Thymus (tissue), 14 donors: ENCODE measurements around the gene RSF1. TPM values are rescaled to one million over a fixed set of nuclear protein-coding genes. Genes with fewer than 3 reads are reported as not detected.
"Not testable (repeated sequence)": the region's sequence is repeated elsewhere in the genome, so short reads cannot be mapped to it uniquely, and the experiment has no call there.

Experiments
- DNase-seq, 9 donors: peaks; one replicate each; pipeline ENCODE4 v3.0.0-alpha.2; 2013; ENCODE audit warnings: low spot score in 9 of 9, low read depth in 6 of 9, missing footprints in 1 of 9
- H3K27ac ChIP-seq, 2 donors: one replicate each; pipeline ENCODE4 v1.5.1; 2013; ENCODE audit warnings: control low read depth in 1 of 2, low read depth in 1 of 2, low read length in 1 of 2, mild to moderate bottlenecking in 1 of 2, moderate library complexity in 1 of 2
- H3K27me3 ChIP-seq, 2 donors: one replicate each; pipeline ENCODE4 v1.5.1; 2013; ENCODE audit warnings: low read length in 1 of 2; ENCODE audit not compliant: control insufficient read depth in 2 of 2, insufficient read depth in 1 of 2
- H3K36me3 ChIP-seq, 2 donors: one replicate each; pipeline ENCODE4 v1.5.1; 2013; ENCODE audit warnings: low read length in 1 of 2, mild to moderate bottlenecking in 1 of 2, moderate library complexity in 1 of 2; ENCODE audit not compliant: control insufficient read depth in 2 of 2, insufficient read depth in 2 of 2
- H3K4me1 ChIP-seq, 2 donors: one replicate each; pipeline ENCODE4 v1.5.1; 2013; ENCODE audit warnings: low read length in 2 of 2; ENCODE audit not compliant: control insufficient read depth in 2 of 2, insufficient read depth in 2 of 2
- H3K4me3 ChIP-seq, 2 donors: one replicate each; pipeline ENCODE4 v1.5.1; 2013; ENCODE audit warnings: low read length in 2 of 2, control low read depth in 1 of 2, mild to moderate bottlenecking in 1 of 2
- H3K9me3 ChIP-seq, 2 donors: one replicate each; pipeline ENCODE4 v1.5.1; 2013; ENCODE audit warnings: low read length in 1 of 2, mild to moderate bottlenecking in 1 of 2; ENCODE audit not compliant: control insufficient read depth in 2 of 2, insufficient read depth in 1 of 2
- WGBS: extraction: QIAGEN DNeasy Blood & Tissue Kit; methylation state at CpG from one replicate; pipeline ENCODE4 v1.1.7; 2013; 5-methylcytosine and 5-hydroxymethylcytosine counted together
- long read RNA-seq, 10 donors: transcript quantifications; one replicate each; lab custom pipeline, GENCODE V29; 2026
- polyA plus RNA-seq: library from polyadenylated mRNA; stranded (reverse); fragments of 200-250 nt; gene quantifications from one replicate; pipeline ENCODE4 v1.2.3, GENCODE V29; 2013
- total RNA-seq: library from RNA; stranded (reverse); fragments of 120-200 nt; gene quantifications from one replicate; pipeline ENCODE4 v1.2.4, GENCODE V29; 2013
- donor health status: healthy.

The RSF1 gene, protein sequence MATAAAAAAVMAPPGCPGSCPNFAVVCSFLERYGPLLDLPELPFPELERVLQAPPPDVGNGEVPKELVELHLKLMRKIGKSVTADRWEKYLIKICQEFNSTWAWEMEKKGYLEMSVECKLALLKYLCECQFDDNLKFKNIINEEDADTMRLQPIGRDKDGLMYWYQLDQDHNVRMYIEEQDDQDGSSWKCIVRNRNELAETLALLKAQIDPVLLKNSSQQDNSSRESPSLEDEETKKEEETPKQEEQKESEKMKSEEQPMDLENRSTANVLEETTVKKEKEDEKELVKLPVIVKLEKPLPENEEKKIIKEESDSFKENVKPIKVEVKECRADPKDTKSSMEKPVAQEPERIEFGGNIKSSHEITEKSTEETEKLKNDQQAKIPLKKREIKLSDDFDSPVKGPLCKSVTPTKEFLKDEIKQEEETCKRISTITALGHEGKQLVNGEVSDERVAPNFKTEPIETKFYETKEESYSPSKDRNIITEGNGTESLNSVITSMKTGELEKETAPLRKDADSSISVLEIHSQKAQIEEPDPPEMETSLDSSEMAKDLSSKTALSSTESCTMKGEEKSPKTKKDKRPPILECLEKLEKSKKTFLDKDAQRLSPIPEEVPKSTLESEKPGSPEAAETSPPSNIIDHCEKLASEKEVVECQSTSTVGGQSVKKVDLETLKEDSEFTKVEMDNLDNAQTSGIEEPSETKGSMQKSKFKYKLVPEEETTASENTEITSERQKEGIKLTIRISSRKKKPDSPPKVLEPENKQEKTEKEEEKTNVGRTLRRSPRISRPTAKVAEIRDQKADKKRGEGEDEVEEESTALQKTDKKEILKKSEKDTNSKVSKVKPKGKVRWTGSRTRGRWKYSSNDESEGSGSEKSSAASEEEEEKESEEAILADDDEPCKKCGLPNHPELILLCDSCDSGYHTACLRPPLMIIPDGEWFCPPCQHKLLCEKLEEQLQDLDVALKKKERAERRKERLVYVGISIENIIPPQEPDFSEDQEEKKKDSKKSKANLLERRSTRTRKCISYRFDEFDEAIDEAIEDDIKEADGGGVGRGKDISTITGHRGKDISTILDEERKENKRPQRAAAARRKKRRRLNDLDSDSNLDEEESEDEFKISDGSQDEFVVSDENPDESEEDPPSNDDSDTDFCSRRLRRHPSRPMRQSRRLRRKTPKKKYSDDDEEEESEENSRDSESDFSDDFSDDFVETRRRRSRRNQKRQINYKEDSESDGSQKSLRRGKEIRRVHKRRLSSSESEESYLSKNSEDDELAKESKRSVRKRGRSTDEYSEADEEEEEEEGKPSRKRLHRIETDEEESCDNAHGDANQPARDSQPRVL (N-terminal part only)
- total RNA-seq (51.8 TPM), polyA plus RNA-seq (12.2 TPM)
- long read RNA-seq, donor 1, partial matches to known transcripts = 0 of 1 reads
- long read RNA-seq, donor 1, other reads (novel, unspliced or antisense) = 0 of 1 reads
- long read RNA-seq, donor 2 = 0 reads
- long read RNA-seq, donor 3, full-length matches to known transcripts = 13 of 13 reads
- long read RNA-seq, donor 3, partial matches to known transcripts = 0 of 13 reads
- long read RNA-seq, donor 3, other reads (novel, unspliced or antisense) = 0 of 13 reads
- long read RNA-seq, donor 4, partial matches to known transcripts = 0 of 4 reads
- long read RNA-seq, donor 4, other reads (novel, unspliced or antisense) = 0 of 4 reads
- long read RNA-seq, donor 5, transcript RSF1-206 (6 exons, 2,107 nt) = major isoform, 5 of 11 reads
- long read RNA-seq, donor 5, partial matches to known transcripts = 0 of 11 reads
- long read RNA-seq, donor 5, other reads (novel, unspliced or antisense) = 0 of 11 reads
- long read RNA-seq, donor 6, transcript RSF1-206 (6 exons, 2,107 nt) = major isoform, 7 of 8 reads
- long read RNA-seq, donor 6, partial matches to known transcripts = 0 of 8 reads
- long read RNA-seq, donor 6, other reads (novel, unspliced or antisense) = 0 of 8 reads
- long read RNA-seq, donor 7, full-length matches to known transcripts = 9 of 9 reads
- long read RNA-seq, donor 7, partial matches to known transcripts = 0 of 9 reads
- long read RNA-seq, donor 7, other reads (novel, unspliced or antisense) = 0 of 9 reads
- long read RNA-seq, donor 8, partial matches to known transcripts = 0 of 3 reads
- long read RNA-seq, donor 8, other reads (novel, unspliced or antisense) = 0 of 3 reads
- long read RNA-seq, donor 9, full-length matches to known transcripts = 5 of 21 reads
- long read RNA-seq, donor 9, partial matches to known transcripts = 0 of 21 reads
- long read RNA-seq, donor 9, other reads (novel, unspliced or antisense) = 16 of 21 reads
- long read RNA-seq, donor 10, transcript RSF1-206 (6 exons, 2,107 nt) = major isoform, 5 of 7 reads
- long read RNA-seq, donor 10, partial matches to known transcripts = 0 of 7 reads
- long read RNA-seq, donor 10, other reads (novel, unspliced or antisense) = 0 of 7 reads

DNA sequence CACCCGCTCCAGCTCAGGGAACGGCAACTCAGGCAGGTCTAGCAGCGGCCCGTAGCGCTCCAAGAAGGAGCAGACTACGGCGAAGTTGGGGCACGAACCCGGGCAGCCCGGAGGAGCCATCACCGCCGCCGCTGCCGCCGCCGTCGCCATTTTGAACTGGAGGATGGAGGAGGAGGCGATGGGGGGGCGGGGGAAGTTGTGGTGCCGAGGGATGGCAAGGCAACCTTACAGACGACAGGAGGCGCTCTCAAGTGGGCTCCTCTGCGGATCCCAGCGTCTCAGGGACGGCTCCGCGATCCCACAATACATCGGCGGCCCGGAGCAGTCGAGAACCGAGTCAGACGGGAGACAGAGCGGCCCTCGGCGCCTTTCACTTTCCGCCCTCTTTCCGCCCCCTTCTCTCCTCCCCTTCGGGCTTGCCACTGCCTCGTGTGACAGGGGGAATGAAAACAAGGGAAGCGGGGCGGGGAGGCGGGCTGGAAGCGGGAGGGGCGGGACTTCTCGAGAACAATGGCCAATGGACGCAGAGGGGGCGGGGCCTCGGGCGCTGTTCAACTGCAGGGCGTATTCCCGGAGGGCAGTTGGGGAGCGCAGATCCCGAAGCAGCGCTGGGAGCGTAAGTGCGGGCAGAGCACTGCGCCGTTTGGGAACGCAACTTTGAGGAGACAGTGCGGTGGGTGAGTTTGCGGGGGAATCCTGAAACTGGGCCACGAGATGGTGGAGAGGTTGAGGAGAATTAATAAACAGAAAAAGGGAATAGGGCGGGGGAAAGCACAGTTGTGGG is at the start of gene RSF1, which contains the start of gene AAMDC:
TSS of gene RSF1 (minus strand) at position 158 of the 784 bp plus-strand sequence. CDS start at position 150, 8 bp downstream.
TSS of gene AAMDC (plus strand) at position 580 of the 784 bp plus-strand sequence. CDS start 21,353 bp downstream, outside the sequence.
- peak within 1 kb of the TSS; percentile 96 to 97 for H3K27ac ChIP-seq
- DNase-seq = peak; percentile 91 to 98 (median 96)
- peaks cover 10 to 17% of the 10 kb centered on the region in 2 donors for H3K4me1 ChIP-seq
- H3K36me3 ChIP-seq = no peaks in the 10 kb centered on the region
- H3K9me3 ChIP-seq = no peaks in the 10 kb centered on the region
- WGBS = under 1% methylated on average over 64 of the region's 64 CpGs
- H3K27me3 ChIP-seq = no peaks in the 10 kb centered on the region
- peak within 1 kb of the TSS; percentile 80 to 94 for H3K4me3 ChIP-seq

DNA sequence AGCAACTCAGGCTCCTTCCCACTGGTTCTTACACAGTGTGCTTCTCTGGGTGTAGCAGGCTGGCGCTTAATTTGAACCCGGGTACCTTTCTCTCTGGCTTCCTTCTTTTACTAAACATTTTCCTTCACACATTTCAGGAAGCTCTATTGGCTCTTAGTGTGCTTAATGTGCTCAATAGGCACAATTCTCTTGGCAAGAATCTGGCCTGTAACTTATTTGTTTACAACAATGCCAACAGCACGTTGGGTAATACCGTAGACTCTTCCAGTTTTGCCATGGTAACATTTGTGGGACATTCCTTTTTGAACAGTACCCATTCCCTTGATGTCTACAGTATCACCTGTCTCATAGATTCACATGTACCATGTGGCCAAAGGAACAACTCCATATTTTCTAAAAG is 48.2 kb upstream of the RSF1 start:
- Histone ChIP-seq H3K27me3 (no peaks in the 10 kb centered on the region), H3K4me1 (no peaks in the 10 kb centered on the region), H3K36me3 (peaks cover 16 to 18% of the 10 kb centered on the region in 2 donors), H3K4me3 (no peak overlapping the region), H3K27ac (no peak overlapping the region), H3K9me3 (no peaks in the 10 kb centered on the region)
- no peak for DNase-seq
- WGBS = 97% methylated on average over 4 of the region's 4 CpGs

DNA sequence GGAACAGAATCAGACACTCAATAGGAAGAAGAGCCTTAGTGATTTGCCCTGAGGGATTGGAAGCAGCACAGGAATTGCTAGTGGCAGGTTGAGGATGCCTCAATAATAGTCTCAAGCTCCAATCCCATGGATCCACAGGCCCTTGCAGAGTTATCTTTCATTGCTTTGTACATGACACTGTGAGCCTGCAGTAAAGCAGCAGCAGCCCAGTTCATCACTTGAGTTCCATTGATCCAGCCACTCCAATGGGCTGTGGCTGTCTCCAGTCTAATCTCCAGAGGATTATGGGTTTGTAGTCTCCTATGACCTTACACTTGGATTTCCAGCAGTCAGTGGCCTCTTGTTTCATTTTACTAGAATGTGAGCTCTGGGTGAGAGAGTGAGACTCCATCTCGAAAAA is 45.8 kb upstream of the RSF1 start:
- no peak overlapping the region for H3K4me3 ChIP-seq
- H3K36me3 ChIP-seq = peaks cover 7 to 12% of the 10 kb centered on the region in 2 donors
- no peak overlapping the region for H3K27ac ChIP-seq
- no peaks in the 10 kb centered on the region for H3K27me3 ChIP-seq
- DNase-seq = no peak
- H3K9me3 ChIP-seq = no peaks in the 10 kb centered on the region
- 97% methylated on average over 1 of the region's 1 CpG for WGBS
- no peaks in the 10 kb centered on the region for H3K4me1 ChIP-seq

DNA sequence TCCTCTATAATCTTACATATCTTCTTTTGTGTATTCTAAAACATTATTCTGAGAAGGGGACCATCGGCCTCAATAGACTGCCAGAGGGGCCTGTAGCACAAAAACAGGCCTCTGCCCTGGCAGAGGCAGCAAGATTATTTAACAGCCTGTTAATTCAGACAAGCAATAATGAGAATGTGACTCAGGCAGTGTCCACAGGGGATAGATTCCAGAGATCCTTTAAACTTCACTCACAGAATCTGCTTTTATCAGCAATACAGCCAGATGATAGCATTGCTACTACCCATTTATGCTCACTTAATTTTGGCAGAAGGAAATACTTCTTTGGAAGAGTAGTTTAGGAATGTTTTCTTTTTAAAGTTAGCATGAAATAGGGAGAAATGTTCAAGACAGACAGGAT is 45.3 kb upstream of the RSF1 start:
- 97% methylated on average over 1 of the region's 1 CpG for WGBS
- DNase-seq = no peak
- no peaks in the 10 kb centered on the region for H3K4me1 ChIP-seq
- H3K27ac ChIP-seq = no peak overlapping the region
- no peaks in the 10 kb centered on the region for H3K27me3 ChIP-seq
- no peak overlapping the region for H3K4me3 ChIP-seq
- H3K9me3 ChIP-seq = no peaks in the 10 kb centered on the region
- H3K36me3 ChIP-seq = peaks cover 6 to 12% of the 10 kb centered on the region in 2 donors

DNA sequence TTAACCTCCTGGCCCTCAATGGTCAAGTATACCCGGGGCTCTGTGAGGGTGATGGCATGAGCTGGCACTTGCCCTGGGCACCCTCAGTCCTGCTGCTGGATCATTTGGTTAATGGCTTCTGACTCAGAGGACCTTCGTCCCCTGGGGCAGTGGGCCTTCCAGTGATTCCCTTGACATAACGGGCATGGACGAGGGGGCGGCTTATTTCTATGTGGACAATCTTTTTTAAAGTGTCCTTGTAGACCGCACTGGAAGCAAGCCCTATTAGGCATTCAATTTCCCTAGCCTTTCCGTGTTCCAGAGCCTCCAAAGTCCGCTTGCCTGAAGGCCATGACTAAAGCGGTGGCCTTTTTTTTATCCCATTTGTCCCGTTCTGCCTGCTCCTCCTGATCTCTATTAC is 40.9 kb upstream of the RSF1 start:
- H3K9me3 ChIP-seq, H3K36me3 ChIP-seq, H3K27ac ChIP-seq, H3K4me1 ChIP-seq, H3K27me3 ChIP-seq, H3K4me3 ChIP-seq, DNase-seq: not testable (repeated sequence)
- 95% methylated on average over 10 of the region's 10 CpGs for WGBS

DNA sequence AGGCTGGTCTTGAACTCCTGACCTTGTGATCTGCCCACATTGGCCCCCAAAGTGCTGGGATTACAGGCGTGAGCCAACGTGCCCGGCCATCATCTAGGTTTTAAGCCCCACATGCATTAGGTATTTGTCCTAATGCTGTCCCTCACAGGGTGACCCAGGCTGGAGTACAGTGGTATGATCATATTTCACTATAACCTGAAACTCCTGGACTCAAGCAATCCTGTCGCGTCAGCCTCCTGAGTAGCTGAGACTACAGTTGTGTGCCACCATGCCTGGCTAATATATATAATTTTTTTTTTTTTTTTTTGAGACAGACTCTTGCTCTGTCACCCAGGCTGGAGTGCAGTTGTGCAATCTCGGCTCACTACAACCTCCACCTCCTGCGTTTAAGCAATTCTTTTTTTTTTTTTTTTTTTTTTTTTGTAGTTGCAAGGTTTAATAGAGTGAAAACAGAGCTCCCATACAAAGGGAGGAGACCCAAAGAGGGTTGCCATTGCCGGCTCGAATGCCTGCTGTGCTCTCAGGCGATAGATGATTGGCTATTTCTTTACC is 37.5 kb upstream of the RSF1 start:
- H3K27me3 ChIP-seq, H3K4me3 ChIP-seq, DNase-seq, H3K27ac ChIP-seq, H3K4me1 ChIP-seq: not testable (repeated sequence)
- peaks cover 7 to 12% of the 10 kb centered on the region in 2 donors for H3K36me3 ChIP-seq
- peaks cover 5 to 21% of the 10 kb centered on the region in 2 donors for H3K9me3 ChIP-seq
- WGBS = 93% methylated on average over 10 of the region's 10 CpGs

DNA sequence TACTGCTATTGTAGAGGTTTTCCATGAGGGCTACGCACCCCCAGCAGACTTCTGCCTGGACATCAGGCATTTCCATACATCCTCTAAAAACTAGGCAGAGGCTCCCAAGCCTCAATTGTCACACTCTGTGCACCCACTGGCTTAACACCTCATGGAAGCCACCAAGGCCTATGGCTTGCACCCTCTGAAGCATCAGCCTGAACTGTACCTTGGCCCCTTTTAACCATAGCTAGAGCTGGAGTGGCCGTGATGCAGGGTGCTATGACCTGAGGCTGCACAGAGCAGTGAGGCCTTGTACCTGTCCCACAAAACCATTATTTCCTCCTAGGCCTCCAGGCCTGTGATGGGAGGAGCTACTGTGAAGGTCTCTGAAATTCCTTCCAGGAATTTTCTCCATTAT is 34.3 kb upstream of the RSF1 start:
- H3K27ac ChIP-seq = no peak overlapping the region
- WGBS = 99% methylated on average over 2 of the region's 2 CpGs
- DNase-seq = no peak
- H3K4me3 ChIP-seq = no peak overlapping the region
- H3K27me3 ChIP-seq = no peaks in the 10 kb centered on the region
- H3K4me1 ChIP-seq = no peaks in the 10 kb centered on the region
- H3K9me3 ChIP-seq = peaks cover 5 to 21% of the 10 kb centered on the region in 2 donors
- H3K36me3 ChIP-seq = peaks cover 7 to 11% of the 10 kb centered on the region in 2 donors
